GM12891 (cell line): ENCODE results near the gene NAXD.

Experiments used
- POLR2A ChIP-seq: IDR thresholded peaks from 2 replicates; pipeline ENCODE4 v1.6.1; 2011; ENCODE audit warnings: low read depth, low read length, control low read depth
- POLR2AphosphoS5 ChIP-seq: IDR thresholded peaks from 2 replicates; pipeline ENCODE4 v1.6.1; 2011; ENCODE audit warnings: low read depth, low read length, control low read depth
- POU2F2 ChIP-seq: IDR thresholded peaks from 2 replicates; pipeline ENCODE4 v1.6.1; 2011; ENCODE audit warnings: low read depth, mild to moderate bottlenecking, control low read depth, low read length, moderate library complexity
- SPI1 ChIP-seq: IDR thresholded peaks from 2 replicates; pipeline ENCODE4 v1.6.1; 2011; ENCODE audit warnings: low read depth, low read length, control low read depth
- TAF1 ChIP-seq: IDR thresholded peaks from 2 replicates; pipeline ENCODE4 v1.6.1; 2011; ENCODE audit warnings: low read depth, low read length, control low read depth

- TF ChIP-seq POLR2A (no peak), POLR2AphosphoS5 (no peak), TAF1 (no peak), SPI1 (no peak), POU2F2 (no peak)
These were observed 27.1 kb downstream of the NAXD start for GRCh38 chr13:110642291-110642981.
